HL-60 (cell line): Measurements from ENCODE around the gene IRF5.
A peak's percentile ranks its signal among the peaks of the same experiment; 100 is the strongest.

Source experiments
- DNase-seq, 2 experiments: peaks; one replicate each; pipeline ENCODE4 v3.0.0-alpha.2; 2010 to 2020; ENCODE audit warnings: low read depth in 1 of 2, low spot score in 1 of 2
- H3K27ac ChIP-seq: fragments of 250-450 bp; sonication (Bioruptor Pico); replicated peaks from 2 replicates; pipeline ENCODE4 v1.5.1; 2020; ENCODE audit warnings: mild to moderate bottlenecking, moderate library complexity
- H3K27me3 ChIP-seq: fragments of 250-450 bp; sonication (Bioruptor Pico); 2 replicates; pipeline ENCODE4 v1.5.1; 2021; ENCODE audit warnings: mild to moderate bottlenecking, moderate library complexity; ENCODE audit not compliant: insufficient read depth, poor library complexity, severe bottlenecking
- H3K4me3 ChIP-seq: replicated peaks from 2 replicates; pipeline ENCODE4 v1.5.1; 2011; ENCODE audit warnings: mild to moderate bottlenecking, control low read depth, low read length; ENCODE audit not compliant: insufficient read depth
- GABPA ChIP-seq: IDR thresholded peaks from 2 replicates; pipeline ENCODE4 v1.6.1; 2012; ENCODE audit warnings: low read depth
- POLR2AphosphoS5 ChIP-seq: IDR thresholded peaks from 2 replicates; pipeline ENCODE4 v1.6.1; 2012; ENCODE audit warnings: low read depth
- SPI1 ChIP-seq: IDR thresholded peaks from 2 replicates; pipeline ENCODE4 v1.6.1; 2012; ENCODE audit warnings: low read depth, mild to moderate bottlenecking, borderline replicate concordance
- TF ChIP-seq, protein P1 (sequence below): IDR thresholded peaks from one replicate; pipeline ENCODE4 v1.5.1; 2011; ENCODE audit warnings: low read length, control low read depth, inconsistent platforms; ENCODE audit not compliant: insufficient read depth
- TF ChIP-seq, protein P2 (sequence below): IDR thresholded peaks from 2 replicates; pipeline ENCODE4 v1.6.1; 2012; ENCODE audit warnings: low read depth; ENCODE audit not compliant: insufficient replicate concordance

Gene IRF5

DNA sequence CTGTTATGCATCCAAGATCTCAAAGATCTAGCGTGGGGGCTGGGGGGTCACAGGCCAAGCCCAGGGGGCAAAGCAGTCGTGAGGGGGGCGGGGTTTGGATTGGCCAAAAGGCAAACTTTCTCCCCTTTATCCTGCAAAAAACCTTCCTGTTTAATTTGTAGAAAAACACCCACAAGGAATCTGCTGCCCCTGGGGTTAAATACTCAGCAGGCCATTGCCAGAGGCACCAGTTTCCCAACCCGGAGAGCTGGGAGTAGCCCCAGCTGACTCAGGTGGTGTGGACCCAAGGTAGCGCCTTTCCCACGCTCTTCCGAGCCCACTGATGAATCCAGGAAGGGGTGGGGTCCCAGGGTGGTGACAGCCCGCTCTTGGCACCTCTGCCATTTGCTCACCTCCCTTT, 48.6 kb upstream of the IRF5 start:
- no peak for DNase-seq
- Histone ChIP-seq H3K27me3 (peaks cover 17% of the 10 kb centered on the region), H3K4me3 (no peak overlapping the region), H3K27ac (no peak overlapping the region)
- TF ChIP-seq SPI1 (no peak), GABPA (no peak), POLR2AphosphoS5 (no peak)
- TF ChIP-seq, protein P1, sequence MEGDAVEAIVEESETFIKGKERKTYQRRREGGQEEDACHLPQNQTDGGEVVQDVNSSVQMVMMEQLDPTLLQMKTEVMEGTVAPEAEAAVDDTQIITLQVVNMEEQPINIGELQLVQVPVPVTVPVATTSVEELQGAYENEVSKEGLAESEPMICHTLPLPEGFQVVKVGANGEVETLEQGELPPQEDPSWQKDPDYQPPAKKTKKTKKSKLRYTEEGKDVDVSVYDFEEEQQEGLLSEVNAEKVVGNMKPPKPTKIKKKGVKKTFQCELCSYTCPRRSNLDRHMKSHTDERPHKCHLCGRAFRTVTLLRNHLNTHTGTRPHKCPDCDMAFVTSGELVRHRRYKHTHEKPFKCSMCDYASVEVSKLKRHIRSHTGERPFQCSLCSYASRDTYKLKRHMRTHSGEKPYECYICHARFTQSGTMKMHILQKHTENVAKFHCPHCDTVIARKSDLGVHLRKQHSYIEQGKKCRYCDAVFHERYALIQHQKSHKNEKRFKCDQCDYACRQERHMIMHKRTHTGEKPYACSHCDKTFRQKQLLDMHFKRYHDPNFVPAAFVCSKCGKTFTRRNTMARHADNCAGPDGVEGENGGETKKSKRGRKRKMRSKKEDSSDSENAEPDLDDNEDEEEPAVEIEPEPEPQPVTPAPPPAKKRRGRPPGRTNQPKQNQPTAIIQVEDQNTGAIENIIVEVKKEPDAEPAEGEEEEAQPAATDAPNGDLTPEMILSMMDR: no peak
- TF ChIP-seq, protein P2, sequence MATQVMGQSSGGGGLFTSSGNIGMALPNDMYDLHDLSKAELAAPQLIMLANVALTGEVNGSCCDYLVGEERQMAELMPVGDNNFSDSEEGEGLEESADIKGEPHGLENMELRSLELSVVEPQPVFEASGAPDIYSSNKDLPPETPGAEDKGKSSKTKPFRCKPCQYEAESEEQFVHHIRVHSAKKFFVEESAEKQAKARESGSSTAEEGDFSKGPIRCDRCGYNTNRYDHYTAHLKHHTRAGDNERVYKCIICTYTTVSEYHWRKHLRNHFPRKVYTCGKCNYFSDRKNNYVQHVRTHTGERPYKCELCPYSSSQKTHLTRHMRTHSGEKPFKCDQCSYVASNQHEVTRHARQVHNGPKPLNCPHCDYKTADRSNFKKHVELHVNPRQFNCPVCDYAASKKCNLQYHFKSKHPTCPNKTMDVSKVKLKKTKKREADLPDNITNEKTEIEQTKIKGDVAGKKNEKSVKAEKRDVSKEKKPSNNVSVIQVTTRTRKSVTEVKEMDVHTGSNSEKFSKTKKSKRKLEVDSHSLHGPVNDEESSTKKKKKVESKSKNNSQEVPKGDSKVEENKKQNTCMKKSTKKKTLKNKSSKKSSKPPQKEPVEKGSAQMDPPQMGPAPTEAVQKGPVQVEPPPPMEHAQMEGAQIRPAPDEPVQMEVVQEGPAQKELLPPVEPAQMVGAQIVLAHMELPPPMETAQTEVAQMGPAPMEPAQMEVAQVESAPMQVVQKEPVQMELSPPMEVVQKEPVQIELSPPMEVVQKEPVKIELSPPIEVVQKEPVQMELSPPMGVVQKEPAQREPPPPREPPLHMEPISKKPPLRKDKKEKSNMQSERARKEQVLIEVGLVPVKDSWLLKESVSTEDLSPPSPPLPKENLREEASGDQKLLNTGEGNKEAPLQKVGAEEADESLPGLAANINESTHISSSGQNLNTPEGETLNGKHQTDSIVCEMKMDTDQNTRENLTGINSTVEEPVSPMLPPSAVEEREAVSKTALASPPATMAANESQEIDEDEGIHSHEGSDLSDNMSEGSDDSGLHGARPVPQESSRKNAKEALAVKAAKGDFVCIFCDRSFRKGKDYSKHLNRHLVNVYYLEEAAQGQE: no peak

DNA sequence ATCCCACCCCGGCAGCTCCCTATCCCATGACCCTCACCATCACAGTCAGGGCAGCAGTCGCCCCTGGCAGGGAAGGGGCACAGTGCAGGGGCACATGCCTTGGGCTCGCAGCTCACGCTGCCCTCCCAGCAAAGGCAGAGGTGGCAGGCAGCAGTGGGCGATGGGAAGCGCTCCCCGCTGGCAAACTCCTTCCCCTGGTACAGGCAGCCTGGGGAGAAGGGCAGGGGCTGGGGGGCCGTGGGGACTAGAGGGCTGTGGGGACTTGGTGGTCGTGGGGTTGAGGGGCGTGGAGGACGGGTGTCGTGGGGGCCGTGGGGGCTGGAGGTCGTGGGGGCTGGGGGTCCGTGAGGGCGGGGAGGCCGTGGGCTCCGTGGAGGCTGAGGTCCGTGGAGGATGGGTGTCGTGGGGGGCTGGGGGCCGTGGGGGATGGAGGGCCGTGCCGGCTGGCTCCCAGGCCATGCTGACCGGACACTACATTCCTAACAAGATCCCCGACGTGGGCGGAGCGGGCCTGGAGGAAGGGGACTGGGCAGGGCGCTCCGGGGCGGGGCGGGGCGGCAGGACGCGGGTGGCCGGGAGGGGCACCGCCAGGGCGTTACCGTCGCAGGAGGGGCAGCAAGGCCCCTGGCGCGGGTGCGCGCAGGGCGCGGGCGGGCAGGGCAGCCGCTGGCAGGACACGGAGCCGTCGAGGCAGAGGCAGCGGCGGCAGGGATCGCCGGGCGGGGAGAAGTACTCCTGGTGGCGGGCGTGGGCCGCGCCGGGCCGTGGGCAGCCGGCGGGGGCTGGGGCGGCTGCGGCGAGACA, 47.2 kb upstream of the IRF5 start:
- H3K4me3 ChIP-seq: peak overlapping the region; percentile 14; the same call in 1 of the 2 replicates
- TF ChIP-seq, protein P1: no peak
- TF ChIP-seq SPI1: no peak
- TF ChIP-seq GABPA: no peak
- TF ChIP-seq, protein P2: no peak
- TF ChIP-seq POLR2AphosphoS5: no peak
- peaks cover 17% of the 10 kb centered on the region for H3K27me3 ChIP-seq
- DNase-seq: no peak
- H3K27ac ChIP-seq: no peak overlapping the region

DNA sequence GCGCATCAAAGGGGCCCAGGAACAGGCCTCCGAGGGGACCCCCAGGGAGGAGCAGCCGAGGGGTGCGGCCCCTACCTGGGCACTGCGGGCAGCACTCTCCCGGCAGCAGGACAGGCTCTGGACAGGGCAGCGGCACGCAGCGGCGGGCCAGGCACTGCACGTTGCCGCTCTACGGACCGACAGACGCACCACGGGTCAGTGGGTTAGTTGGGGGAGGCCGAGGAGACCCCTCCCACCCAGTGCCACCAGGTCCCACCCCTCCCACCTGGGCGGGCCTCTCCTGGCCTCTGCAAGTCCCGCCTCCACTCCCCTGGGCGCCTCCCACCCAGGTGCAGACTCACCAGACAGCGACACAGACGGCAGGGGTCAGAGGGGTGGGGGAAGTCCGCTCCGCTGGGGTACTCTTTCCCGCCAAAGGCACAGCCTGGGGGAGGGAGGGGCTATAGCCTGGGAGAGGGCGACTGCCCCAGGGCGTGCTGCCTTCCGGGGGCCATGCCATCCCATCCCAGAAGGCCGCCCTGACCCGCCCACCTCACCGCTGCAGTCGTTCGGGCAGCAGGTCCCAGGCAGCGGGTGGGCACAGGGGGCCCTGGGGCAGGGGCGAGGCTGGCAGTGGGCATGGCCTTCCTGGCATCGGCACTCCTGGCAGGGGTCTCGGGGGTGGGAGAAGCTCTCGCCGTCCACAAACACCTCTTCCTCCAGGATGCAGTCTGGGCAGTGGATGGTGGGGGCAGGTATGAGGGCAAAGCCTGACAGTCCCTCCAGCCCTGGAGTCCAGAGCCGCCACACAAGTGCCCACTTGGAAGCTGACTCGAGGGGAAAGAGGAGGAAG, 46.4 kb upstream of the IRF5 start:
- Histone ChIP-seq H3K4me3 (peak overlapping the region; percentile 14; the same call in 1 of the 2 replicates), H3K27me3 (peaks cover 17% of the 10 kb centered on the region), H3K27ac (no peak overlapping the region)
- no peak for DNase-seq
- no peak for TF ChIP-seq SPI1
- TF ChIP-seq, protein P1: no peak
- TF ChIP-seq POLR2AphosphoS5: no peak
- TF ChIP-seq, protein P2: no peak
- TF ChIP-seq GABPA: no peak
